ENCODE results near the gene SLC29A4.
"Not testable (repeated sequence)": the region's sequence is repeated elsewhere in the genome, so short reads cannot be mapped to it uniquely, and the experiment has no call there.

SLC29A4 gene

GRCh38 chr7:5275510-5275909, 7.2 kb upstream of the SLC29A4 start:
- not testable (repeated sequence) for DNase-seq

GRCh38 chr7:5276123-5276522, 6.6 kb upstream of the SLC29A4 start:
- DNase-seq = not testable (repeated sequence)

- no peak for DNase-seq
These were observed 6.1 kb upstream of the SLC29A4 start for GRCh38 chr7:5276611-5277010.

- DNase-seq = no peak
These were observed 4.0 kb upstream of the SLC29A4 start for GRCh38 chr7:5278766-5279165.

- DNase-seq = no peak
These were observed 3.0 kb upstream of the SLC29A4 start for GRCh38 chr7:5279734-5280133.

GRCh38 chr7:5281598-5282500, 894 bp upstream of the SLC29A4 start:
- DNase-seq = not testable (repeated sequence)

GRCh38 chr7:5283421-5284303, 919 bp downstream of the SLC29A4 start:
- DNase-seq = no peak

- peak in 1 of 2 donors; percentile 16 for DNase-seq
These were observed 1.9 kb downstream of the SLC29A4 start for GRCh38 chr7:5284304-5285281.

- DNase-seq = no peak
These were observed 4.2 kb downstream of the SLC29A4 start for GRCh38 chr7:5286933-5287332.

GRCh38 chr7:5287373-5287772, 4.6 kb downstream of the SLC29A4 start:
- not testable (repeated sequence) for DNase-seq

- no peak for DNase-seq
These were observed 5.1 kb downstream of the SLC29A4 start for GRCh38 chr7:5287802-5288201.

- not testable (repeated sequence) for DNase-seq
These were observed 5.8 kb downstream of the SLC29A4 start for GRCh38 chr7:5288560-5288959.

GRCh38 chr7:5289355-5289754, 6.6 kb downstream of the SLC29A4 start:
- DNase-seq = no peak

- DNase-seq = no peak
These were observed 8.6 kb downstream of the SLC29A4 start for GRCh38 chr7:5291301-5291700.

GRCh38 chr7:5291711-5292335, 9.1 kb downstream of the SLC29A4 start:
- DNase-seq = not testable (repeated sequence)

- no peak for DNase-seq
These were observed 11.6 kb downstream of the SLC29A4 start for GRCh38 chr7:5294169-5294987.

GRCh38 chr7:5295039-5296014, 12.6 kb downstream of the SLC29A4 start:
- DNase-seq = no peak

- no peak for DNase-seq
These were observed 13.4 kb downstream of the SLC29A4 start for GRCh38 chr7:5296015-5296610.

- DNase-seq = peak; percentile 48 to 67
These were observed 14.0 kb downstream of the SLC29A4 start for GRCh38 chr7:5296611-5297226.
